ENCODE results near the gene DGUOK. TPM values are rescaled to one million over a fixed set of nuclear protein-coding genes. Genes with fewer than 3 reads are reported as not detected.

DGUOK gene
- total RNA-seq, 2 donors from 2014 or later, result 61.1 to 85.2 TPM

DNA sequence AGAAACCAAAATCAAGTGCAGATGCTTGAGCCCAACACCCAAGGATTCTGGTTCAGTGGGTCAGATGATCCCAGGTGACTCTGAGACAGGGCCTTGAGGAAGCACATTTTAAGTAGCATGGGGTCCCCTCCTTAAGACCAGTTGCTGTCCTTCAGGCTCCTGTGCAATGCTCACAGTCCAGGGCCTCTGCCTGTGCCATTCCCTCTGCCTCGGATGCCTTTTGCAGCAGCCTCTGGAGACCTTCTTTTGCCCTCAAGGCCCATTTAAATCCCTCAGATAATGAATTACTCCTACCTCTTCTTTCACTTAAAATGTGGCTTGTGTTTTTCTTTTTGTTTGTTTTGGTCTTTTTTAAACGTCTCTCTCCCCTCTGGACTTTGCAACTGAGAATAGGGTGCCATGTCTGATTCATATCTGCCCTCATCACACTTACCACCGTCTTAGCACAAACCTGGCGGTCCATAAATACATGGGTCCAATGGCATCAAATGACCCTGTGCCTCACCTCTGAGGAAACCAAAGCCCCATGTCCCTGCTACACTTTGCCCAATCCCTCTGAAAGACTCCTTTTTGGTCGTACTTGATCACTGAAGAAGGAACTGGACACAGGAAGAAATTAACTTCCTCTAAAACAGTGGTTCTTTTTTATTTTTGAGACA lies 19.7 kb upstream of the DGUOK start:
- no peak for DNase-seq

DNA sequence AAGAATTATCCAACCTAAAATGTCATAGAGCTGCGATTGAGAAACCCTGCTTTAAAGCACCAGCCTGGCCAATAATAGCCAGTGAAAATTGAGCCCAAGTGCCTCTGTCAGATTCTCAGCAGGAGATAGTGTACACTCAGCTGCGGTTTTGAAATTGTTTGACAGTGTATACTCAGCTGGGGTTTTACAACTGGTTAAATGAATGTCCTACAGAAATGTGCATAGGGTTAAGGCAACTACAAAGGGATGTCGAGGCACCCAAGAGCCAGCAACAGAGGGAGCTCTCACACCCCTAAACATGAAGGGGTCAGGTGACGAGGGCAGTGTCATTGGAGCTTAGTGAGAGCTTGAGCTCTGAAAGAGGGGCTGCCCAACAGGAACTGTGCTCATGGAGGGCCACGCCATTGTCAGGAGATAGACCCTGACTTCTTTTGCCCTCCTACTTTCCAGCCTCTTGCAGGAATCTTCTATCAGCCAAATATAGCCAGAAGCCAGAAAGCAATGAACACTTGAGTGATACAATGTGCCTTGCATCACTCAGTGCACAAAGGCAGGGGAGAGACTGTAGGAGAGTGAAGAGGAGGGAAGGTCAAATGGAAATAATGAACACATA lies 18.7 kb upstream of the DGUOK start:
- peak; percentile 79 for DNase-seq
- no peak overlapping the region for H3K27ac ChIP-seq (ENCODE audit: low read depth, low read length)
- Mint-ChIP-seq H3K36me3 (ENCODE audit: low read depth) (no peaks in the 10 kb centered on the region), H3K4me1 (peaks cover 2% of the 10 kb centered on the region), H3K27ac (no peak overlapping the region), H3K9me3 (no peaks in the 10 kb centered on the region), H3K4me3 (no peak overlapping the region), H3K27me3 (ENCODE audit: insufficient read depth) (no peaks in the 10 kb centered on the region)
- H3K27me3 ChIP-seq (ENCODE audit: control insufficient read depth, insufficient read depth, low read length, poor library complexity, severe bottlenecking), result peaks cover 4% of the 10 kb centered on the region
- H3K9me3 ChIP-seq (ENCODE audit: control insufficient read depth, low read length), result no peaks in the 10 kb centered on the region
- no peak overlapping the region for H3K4me3 ChIP-seq (ENCODE audit: low read length)
- H3K36me3 ChIP-seq (ENCODE audit: control insufficient read depth, insufficient read depth, low read length), result no peaks in the 10 kb centered on the region
- TF ChIP-seq, protein P1, sequence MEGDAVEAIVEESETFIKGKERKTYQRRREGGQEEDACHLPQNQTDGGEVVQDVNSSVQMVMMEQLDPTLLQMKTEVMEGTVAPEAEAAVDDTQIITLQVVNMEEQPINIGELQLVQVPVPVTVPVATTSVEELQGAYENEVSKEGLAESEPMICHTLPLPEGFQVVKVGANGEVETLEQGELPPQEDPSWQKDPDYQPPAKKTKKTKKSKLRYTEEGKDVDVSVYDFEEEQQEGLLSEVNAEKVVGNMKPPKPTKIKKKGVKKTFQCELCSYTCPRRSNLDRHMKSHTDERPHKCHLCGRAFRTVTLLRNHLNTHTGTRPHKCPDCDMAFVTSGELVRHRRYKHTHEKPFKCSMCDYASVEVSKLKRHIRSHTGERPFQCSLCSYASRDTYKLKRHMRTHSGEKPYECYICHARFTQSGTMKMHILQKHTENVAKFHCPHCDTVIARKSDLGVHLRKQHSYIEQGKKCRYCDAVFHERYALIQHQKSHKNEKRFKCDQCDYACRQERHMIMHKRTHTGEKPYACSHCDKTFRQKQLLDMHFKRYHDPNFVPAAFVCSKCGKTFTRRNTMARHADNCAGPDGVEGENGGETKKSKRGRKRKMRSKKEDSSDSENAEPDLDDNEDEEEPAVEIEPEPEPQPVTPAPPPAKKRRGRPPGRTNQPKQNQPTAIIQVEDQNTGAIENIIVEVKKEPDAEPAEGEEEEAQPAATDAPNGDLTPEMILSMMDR (conservative IDR thresholded peaks at IDR 0.05), result peak; percentile 62
- WGBS, 2 experiments (ENCODE audit: insufficient coverage in 1 of 2, insufficient read length in 1 of 2), result 67 to 77% methylated on average over 4 to 5 of the region's 5 CpGs
- no peak overlapping the region for H3K9ac ChIP-seq (ENCODE audit: extremely low read depth, low read length, poor library complexity, severe bottlenecking)
- H3K4me1 ChIP-seq (ENCODE audit: control insufficient read depth, insufficient read depth, low read length), result no peaks in the 10 kb centered on the region

More for the DNA sequence above, 19.7 kb upstream of the DGUOK start:
- no peak overlapping the region for H3K9ac ChIP-seq (ENCODE audit: extremely low read depth, low read length, poor library complexity, severe bottlenecking)
- TF ChIP-seq, protein P1 (conservative IDR thresholded peaks at IDR 0.05), result no peak
- H3K4me3 ChIP-seq (ENCODE audit: low read length), result no peak overlapping the region
- 81 to 94% methylated on average over 2 to 5 of the region's 5 CpGs for WGBS, 2 experiments (ENCODE audit: insufficient coverage in 1 of 2, insufficient read length in 1 of 2)
- peaks cover 10% of the 10 kb centered on the region for H3K27me3 ChIP-seq (ENCODE audit: control insufficient read depth, insufficient read depth, low read length, poor library complexity, severe bottlenecking)
- H3K27ac Mint-ChIP-seq, result no peak overlapping the region
- no peaks in the 10 kb centered on the region for H3K36me3 Mint-ChIP-seq (ENCODE audit: low read depth)
- peaks cover 3% of the 10 kb centered on the region for H3K27me3 Mint-ChIP-seq (ENCODE audit: insufficient read depth)
- peaks cover 2% of the 10 kb centered on the region for H3K4me1 Mint-ChIP-seq
- no peaks in the 10 kb centered on the region for H3K9me3 ChIP-seq (ENCODE audit: control insufficient read depth, low read length)
- H3K27ac ChIP-seq (ENCODE audit: low read depth, low read length), result no peak overlapping the region
- no peaks in the 10 kb centered on the region for H3K9me3 Mint-ChIP-seq
- no peaks in the 10 kb centered on the region for H3K36me3 ChIP-seq (ENCODE audit: control insufficient read depth, insufficient read depth, low read length)
- no peak overlapping the region for H3K4me3 Mint-ChIP-seq
- H3K4me1 ChIP-seq (ENCODE audit: control insufficient read depth, insufficient read depth, low read length), result no peaks in the 10 kb centered on the region

DNA sequence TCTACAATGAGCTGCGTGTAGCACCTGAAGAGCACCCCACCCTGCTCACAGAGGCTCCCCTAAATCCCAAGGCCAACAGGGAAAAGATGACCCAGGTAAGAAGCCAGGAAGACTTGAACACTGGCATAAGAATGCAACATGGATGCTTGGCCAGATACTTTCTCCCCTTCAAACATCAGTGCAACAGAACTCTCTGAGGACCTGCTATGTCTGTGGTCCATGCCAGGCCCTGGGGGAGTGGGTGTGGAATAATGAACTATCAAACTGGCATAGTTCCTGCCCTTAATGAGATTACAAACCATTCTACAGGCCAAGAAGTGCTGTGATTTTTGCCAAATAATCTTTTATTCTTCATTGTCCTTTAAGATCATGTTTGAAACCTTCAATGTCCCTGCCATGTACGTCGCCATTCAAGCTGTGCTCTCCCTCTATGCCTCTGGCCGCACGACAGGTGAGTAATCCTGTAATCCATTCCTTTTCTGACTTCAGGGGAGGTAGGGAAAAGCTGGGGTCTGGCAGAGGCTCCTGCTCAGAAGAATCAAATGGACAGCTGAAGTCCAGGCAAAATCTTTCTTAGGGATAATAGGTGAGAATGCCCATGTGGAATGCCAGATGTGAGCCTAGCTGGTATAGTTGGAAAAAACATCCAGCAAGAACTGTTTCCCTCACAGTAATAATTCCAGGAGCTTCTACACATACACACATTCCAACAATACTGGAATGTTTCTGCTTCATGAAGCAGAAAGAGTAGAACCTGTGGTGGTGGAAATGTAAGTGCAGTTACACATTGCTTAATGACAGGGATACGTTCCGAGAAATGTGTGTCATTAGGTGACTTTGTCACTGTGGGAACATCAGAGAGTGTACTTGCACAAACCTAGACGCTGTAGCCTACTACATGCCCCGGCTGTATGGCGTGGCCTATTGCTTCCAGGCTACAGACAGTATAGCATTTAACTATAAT lies 17.7 kb upstream of the DGUOK start:
- Mint-ChIP-seq H3K27ac (no peak overlapping the region), H3K4me3 (no peak overlapping the region), H3K36me3 (ENCODE audit: low read depth) (no peaks in the 10 kb centered on the region), H3K27me3 (ENCODE audit: insufficient read depth) (no peaks in the 10 kb centered on the region), H3K4me1 (peaks cover 2% of the 10 kb centered on the region), H3K9me3 (no peaks in the 10 kb centered on the region)
- WGBS, 2 experiments (ENCODE audit: insufficient coverage in 1 of 2, insufficient read length in 1 of 2), result 86 to 95% methylated on average over 7 to 10 of the region's 10 CpGs
- Histone ChIP-seq H3K4me3 (ENCODE audit: low read length) (no peak overlapping the region), H3K36me3 (ENCODE audit: control insufficient read depth, insufficient read depth, low read length) (no peaks in the 10 kb centered on the region), H3K9me3 (ENCODE audit: control insufficient read depth, low read length) (no peaks in the 10 kb centered on the region), H3K9ac (ENCODE audit: extremely low read depth, low read length, poor library complexity, severe bottlenecking) (no peak overlapping the region), H3K27me3 (ENCODE audit: control insufficient read depth, insufficient read depth, low read length, poor library complexity, severe bottlenecking) (no peaks in the 10 kb centered on the region), H3K4me1 (ENCODE audit: control insufficient read depth, insufficient read depth, low read length) (no peaks in the 10 kb centered on the region), H3K27ac (ENCODE audit: low read depth, low read length) (no peak overlapping the region)
- no peak for DNase-seq
- TF ChIP-seq, protein P1 (conservative IDR thresholded peaks at IDR 0.05), result no peak

Measured in endodermal cell (in vitro differentiated cells).